Right ventricle myocardium superior (tissue), 1 donor: Measurements from ENCODE around the gene LAPTM4A. TPM values are rescaled to one million over a fixed set of nuclear protein-coding genes. Genes with fewer than 3 reads are reported as not detected.

Experiments used
- ATAC-seq: fragments of 200-7000 bp; cut with Tn5 transposase; one replicate; pipeline ENCODE4 v1.9.1; 2020; ENCODE audit warnings: mild to moderate bottlenecking; ENCODE audit not compliant: poor library complexity
- DNase-seq: peaks from one replicate; pipeline ENCODE4 v3.0.0-alpha.2; 2020
- intact Hi-C: fragments of 100-400 bp; cut with DNase I; formaldehyde crosslinking; loops from one replicate; pipeline ENCODE4 v1.11.2; 2022
- total RNA-seq: library from RNA; stranded (reverse); fragmentation: NEBNext Ultra II Directional; extraction: Animal tissue kit (Norgen Biotek cat#: 25700); gene quantifications from one replicate; pipeline ENCODE4 v1.2.1, GENCODE V29; 2021
- donor health status: DM: no; HTN: yes; CAD: no; lungs with severe emphysema.

The LAPTM4A gene
- total RNA-seq, 1 donor from 2014 or later, result 217 TPM

GRCh38 chr2:20034218-20034617 lies 17.2 kb downstream of the LAPTM4A start:
- no peak for DNase-seq
- intact Hi-C loops, result no loop called here
- ATAC-seq, result peak; percentile 87

GRCh38 chr2:20033322-20033721 lies 18.1 kb downstream of the LAPTM4A start:
- ATAC-seq, result peak; percentile 56
- intact Hi-C loops, result no loop called here

GRCh38 chr2:20030224-20030623 lies 21.2 kb downstream of the LAPTM4A start:
- intact Hi-C loops, result no loop called here
- DNase-seq (no peak), ATAC-seq (no peak)

More at GRCh38 chr2:20033322-20033721, 18.1 kb downstream of the LAPTM4A start:
- DNase-seq, result no peak

DNA sequence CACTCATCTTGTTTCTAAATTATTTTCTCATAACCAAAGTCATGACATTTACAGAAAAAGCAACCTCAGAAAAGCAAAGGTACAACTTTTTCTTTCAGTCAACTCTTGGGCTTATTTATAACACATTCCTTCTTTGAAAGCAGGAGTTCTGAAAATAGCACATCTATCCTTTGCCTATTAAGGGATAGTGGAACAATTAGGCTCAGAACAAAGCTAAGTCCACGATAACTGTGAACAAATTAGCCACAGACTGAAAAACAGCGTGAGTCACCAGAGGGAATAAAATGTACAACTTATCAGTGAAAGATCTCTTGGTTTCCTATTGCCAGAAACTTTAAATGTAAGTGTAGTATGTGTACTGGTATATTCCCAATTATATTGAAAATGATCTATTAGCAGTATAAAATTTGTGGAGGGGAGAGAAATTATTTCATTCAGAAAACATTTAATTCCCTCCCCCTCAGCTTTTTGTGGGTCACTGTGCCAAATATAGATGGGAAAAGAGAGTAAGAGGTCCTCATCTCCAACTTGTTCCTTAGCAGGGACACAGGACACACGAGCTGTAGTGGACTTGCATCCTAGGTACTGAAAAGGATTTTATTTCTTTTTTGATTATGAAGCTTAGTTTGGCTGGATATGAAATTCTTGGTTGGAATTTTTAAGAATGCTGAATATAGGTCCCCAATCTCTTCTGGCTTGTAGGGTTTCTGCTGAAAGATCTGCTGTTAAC lies 23.6 kb downstream of the LAPTM4A start:
- DNase-seq, result no peak
- ATAC-seq, result peak; percentile 65
- intact Hi-C loops, result no loop called here

GRCh38 chr2:20027260-20027677 lies 24.2 kb downstream of the LAPTM4A start:
- intact Hi-C loops, result no loop called here
- ATAC-seq, result peak; percentile 40
- DNase-seq, result no peak

DNA sequence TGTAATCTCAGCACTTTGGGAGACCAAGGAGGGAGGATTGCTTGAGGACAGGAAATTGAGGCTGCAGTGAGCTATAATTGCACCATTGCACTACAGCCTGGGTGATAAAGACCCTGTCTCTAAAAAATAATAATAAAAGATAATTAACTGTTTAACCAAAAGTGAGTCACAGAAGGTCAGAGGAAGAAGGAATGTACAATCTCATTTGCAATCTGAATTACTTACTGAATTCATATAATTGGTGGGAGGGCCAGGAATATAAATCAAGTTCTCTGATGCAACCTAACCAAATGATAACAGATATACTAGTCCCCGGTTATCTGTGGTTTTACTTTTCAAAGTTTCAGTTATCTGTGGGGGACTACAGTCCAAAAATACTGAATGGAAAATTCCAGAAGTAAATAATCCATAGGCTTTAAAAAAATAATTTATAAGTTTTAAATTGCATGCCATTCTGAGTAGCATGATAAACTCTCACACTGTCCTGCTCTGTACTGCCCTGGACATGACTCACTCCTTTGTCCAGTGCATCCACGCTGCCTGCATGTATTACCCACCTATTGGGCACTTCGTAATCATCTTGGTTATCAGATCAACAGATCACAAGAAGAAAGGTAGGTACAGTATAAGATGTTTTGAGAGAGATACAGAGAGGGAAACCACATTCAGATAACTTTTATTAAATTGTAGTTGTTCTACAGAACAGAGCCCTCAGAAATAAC lies 26.2 kb downstream of the LAPTM4A start:
- intact Hi-C loops, result no loop called here
- DNase-seq (no peak), ATAC-seq (no peak)

DNA sequence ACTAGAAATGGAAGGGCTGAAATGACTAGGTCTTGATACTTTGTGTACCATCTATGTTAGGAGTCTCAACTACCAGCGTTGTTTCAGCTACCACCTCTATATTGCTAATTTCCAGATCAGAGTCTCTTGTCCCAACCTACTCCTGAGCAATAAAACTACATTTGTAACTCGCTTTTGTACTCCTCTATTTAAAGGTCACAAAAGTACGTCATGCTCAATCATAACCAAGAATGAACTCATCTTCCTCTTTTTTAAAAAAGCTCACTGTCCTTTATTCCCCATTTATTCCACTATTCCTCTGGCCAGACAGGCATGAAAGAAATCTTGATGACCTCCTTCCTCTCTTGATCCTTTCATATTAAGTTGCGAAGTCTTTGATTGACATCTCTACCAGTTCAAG lies 27.7 kb downstream of the LAPTM4A start:
- DNase-seq, result no peak
- no peak for ATAC-seq
- intact Hi-C loops, result no loop called here

DNA sequence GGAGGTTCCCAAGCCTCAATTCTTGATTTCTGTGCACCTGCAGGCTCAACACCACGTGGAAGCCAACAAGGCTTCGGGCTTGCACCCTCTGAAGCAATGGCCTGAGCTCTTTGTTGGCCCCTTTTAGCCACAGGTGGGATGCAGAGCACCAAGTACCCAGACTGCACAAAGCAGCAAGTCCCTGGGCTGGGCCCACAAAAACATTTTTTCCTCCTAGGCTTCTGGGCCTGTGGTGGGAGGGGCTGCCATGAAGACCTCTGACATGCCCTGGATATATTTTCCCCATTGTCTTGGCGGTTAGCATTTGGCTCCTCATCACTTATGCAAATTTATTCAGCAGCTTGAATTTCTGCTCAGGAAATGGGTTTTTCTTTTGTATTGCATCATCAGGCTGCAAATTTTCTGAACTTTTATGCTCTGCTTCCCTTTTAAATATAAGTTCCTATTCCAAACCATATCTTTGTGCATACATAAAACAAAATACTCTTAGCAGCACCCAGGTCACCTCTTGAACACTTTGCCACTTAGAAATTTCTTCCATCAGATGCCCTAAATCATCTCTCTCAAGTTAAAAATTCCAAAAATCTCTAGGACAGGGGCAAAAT lies 29.9 kb downstream of the LAPTM4A start:
- intact Hi-C loops, result no loop called here

DNA sequence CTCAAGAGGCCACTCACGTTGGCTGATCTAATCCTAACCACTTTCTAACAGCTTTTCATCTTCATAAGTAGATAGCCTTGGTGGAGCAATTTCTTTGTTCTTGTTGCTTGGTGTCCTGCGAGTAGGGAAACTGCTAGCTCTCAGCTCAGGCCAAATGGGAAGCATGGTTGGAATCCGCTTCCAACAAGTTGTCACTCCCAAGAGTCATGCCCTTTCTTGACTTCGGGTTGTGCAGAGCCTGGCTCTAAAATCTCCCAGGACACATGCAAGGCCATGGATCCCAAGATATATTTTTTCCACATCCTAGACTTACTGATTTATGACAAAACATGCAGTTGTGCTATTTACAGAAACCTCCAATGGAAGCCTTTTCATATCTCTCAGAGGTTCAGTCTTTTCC lies 31.7 kb downstream of the LAPTM4A start:
- intact Hi-C loops, result no loop called here
- DNase-seq (no peak), ATAC-seq (peak; percentile 34)

More for the DNA sequence above, 29.9 kb downstream of the LAPTM4A start:
- ATAC-seq (no peak), DNase-seq (no peak)

GRCh38 chr2:20018601-20019152 lies 32.8 kb downstream of the LAPTM4A start:
- ATAC-seq, result peak; percentile 20
- no peak for DNase-seq
- intact Hi-C loops, result no loop called here

DNA sequence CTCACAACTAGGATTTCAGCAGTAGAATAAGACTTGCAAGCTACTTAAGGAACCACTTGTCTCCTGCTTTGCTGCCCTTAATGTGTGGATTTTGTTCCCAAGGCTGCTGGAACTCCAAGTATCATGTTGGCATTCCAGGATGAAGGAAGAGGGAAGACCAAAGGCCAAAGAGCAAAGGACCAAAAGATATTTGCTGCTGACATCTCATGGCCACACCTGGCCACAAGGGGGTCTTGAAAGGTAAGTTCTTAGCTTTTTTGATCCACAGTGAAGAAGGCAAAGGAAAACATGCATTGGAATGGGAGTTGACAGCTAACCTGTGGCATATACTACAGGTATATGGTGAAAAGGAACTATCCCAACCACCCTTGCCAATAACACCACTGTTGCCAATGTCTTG lies 35.1 kb downstream of the LAPTM4A start:
- DNase-seq, result no peak
- ATAC-seq, result no peak
- intact Hi-C loops, result loop anchor here (1.0 kb wide), 1 partner anchor 77 kb away; no protein-coding TSS in a partner anchor

DNA sequence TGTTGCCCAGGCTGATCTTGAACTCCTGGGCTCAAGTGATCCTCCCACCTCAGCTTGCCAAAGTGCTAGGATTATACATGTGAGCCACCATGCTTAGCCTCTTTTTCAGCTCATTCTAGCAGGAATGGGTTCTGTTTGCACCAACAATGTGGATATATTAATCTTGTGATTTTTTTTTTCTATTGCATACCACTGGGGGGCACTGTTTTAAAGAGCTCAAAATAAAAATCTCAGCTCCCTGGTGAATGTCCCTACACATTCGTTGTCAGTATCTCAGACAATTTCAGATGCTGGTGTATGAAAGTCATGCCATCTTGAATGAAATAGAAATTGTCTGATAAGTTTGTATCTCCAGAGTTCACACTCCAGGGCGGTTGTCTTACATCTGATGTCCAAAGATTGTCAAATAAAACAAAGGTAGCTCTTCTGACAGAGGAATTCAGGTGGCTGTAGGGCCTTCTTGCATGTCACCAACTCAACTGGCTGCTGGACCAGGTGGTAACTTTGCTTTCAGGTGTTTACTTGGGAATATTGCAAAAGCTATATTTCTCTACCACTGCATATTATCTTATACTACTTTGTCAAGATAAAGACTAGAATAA lies 35.8 kb downstream of the LAPTM4A start:
- ATAC-seq (peak; percentile 61), DNase-seq (no peak)
- intact Hi-C loops, result loop anchor here (1.0 kb wide), 1 partner anchor 78 kb away; no protein-coding TSS in a partner anchor

DNA sequence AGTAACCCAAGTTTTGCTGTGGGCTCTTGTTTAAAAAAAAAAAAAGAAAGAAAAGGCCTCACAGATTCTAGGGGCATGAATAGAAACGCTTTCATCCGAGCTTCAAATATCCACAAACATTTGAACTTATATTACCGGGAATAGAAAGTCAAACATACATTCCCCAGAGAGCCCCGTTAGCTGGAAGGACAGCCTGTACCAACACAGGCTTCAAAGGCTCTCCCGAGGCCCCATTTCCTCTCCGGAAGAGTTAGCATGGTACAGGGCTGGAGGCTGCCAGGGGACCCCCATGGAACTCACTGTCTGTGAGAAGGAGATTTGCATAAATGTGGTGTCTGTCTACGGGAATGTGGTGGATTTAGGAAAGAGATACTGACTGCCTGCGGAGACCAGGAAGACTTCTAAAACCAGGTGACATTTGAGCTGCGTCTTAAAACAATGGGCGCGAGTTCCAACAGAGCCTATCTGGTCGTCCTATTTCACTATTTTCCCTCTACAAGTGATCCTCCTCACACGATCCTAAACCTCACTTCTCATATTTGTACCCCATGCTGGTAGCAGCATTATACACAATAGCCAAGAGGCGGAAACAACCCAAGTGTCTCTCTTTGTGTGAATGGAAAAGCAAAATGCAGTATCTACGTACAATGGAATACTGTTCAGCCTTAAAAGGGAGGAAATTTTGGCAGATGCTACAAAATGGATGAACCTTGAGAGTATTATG lies 38.1 kb downstream of the LAPTM4A start:
- ATAC-seq (peak; percentile 48), DNase-seq (no peak)
- intact Hi-C loops, result loop anchor here (1.0 to 5.0 kb wide), 2 partner anchors 51 to 85 kb away; no protein-coding TSS in a partner anchor

DNA sequence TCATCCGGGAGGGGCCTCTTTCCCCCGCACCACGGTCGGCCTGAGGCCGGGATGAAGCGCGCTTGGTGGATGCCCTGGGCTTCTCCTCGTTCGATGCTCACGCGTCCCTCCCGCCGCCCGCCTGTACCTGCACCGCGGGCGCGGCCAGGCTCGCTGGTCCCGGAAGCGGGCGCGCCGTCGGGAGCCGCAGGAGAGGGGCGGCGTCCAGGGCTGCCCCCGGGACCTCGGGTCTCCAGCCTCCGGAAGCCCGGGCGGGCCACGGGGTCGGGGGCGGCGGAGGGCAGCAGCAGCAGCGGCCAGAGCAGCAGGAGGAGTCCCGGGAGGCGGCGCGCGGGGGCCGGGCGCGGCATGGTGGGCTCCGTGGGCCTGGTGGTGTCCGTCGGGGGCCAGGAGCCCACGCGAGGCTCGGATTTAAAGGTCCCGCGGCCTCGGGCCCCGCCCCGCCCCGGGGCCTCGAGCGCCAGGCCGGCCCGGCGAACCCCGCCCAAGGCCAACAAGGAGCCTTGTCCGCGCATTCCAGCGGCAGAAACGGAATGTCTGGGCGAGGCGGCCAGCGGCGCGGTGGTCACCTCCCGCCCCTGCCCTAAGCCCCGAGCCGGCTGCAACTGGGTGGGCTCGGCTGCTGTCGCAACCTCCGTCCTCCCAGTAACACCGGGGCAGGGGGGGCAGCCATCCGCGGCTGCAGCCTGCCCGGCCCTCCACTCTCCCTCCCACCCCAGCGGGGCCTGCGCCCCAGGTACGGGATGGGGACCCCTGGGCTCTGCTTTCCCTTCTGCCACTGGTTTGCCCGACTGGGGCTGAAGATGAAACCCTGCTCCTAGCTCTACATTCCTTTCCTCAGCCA lies 38.9 kb downstream of the LAPTM4A start, which contains the start of gene MATN3:
TSS of gene MATN3 (minus strand) at position 387 of the 844 bp plus-strand sequence. CDS start at position 350, 37 bp downstream.
- intact Hi-C loops, result loop anchor here (1.0 to 5.0 kb wide), 2 partner anchors 50 to 86 kb away; no protein-coding TSS in a partner anchor
- peak; percentile 59 for DNase-seq
- peak; percentile 90 for ATAC-seq

GRCh38 chr2:20012032-20012281 lies 39.5 kb downstream of the LAPTM4A start:
- DNase-seq, result no peak
- ATAC-seq, result no peak
- intact Hi-C loops, result loop anchor here (5.0 kb wide), 1 partner anchor 50 kb away; no protein-coding TSS in a partner anchor

GRCh38 chr2:20011276-20012031 lies 40.0 kb downstream of the LAPTM4A start:
- ATAC-seq (no peak), DNase-seq (no peak)
- intact Hi-C loops, result loop anchor here (5.0 kb wide), 1 partner anchor 49 kb away; no protein-coding TSS in a partner anchor

- no peak for DNase-seq
- no peak for ATAC-seq
- intact Hi-C loops, result no loop called here
These were observed 42.7 kb downstream of the LAPTM4A start for GRCh38 chr2:20008703-20009102.
